ENCODE measurements around the gene DENND2C.

The DENND2C gene

DNA sequence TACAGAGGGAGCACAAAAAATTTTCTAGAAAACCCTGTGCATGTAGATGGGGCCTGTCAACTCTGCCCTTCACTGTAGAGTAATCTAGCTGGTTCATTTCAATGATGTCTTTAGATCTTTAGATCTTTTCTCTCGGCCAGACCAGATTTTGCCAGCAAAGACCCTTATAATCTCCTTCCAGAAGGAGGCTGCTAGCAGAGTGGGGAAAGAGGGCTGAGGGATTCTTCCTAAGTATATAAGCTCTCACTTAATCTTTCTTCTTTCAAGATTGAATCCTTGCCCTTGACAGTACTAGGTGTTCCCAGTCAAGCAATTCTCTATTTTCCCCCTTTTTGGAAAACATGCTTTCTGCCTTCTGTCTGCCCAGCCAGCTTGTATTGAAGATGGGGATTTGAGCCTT lies 122.8 kb downstream of the DENND2C start:
- H3K36me3 ChIP-seq (ENCODE audit: insufficient read depth, low read length): no peaks in the 10 kb centered on the region
- ATAC-seq (ENCODE audit: insufficient read depth, low read depth): no peak
- H3K27ac ChIP-seq (ENCODE audit: low read length): no peak overlapping the region
- H4K20me1 ChIP-seq (ENCODE audit: insufficient read depth, low read length): no peaks in the 10 kb centered on the region
- no peak overlapping the region for H3K4me2 ChIP-seq (ENCODE audit: insufficient read depth, low read length)
- no peak overlapping the region for H3K9ac ChIP-seq (ENCODE audit: low read depth, low read length)
- no peaks in the 10 kb centered on the region for H3K9me3 ChIP-seq (ENCODE audit: insufficient read depth, low read length, severe bottlenecking)
- no peak overlapping the region for H3K4me3 ChIP-seq (ENCODE audit: low read depth in 1 of 2, low read length in 2 of 2)
- no peak for TF ChIP-seq EZH2 (IDR thresholded peaks at IDR 0.05; ENCODE audit: borderline replicate concordance, low read depth, low read length, severe bottlenecking)
- TF ChIP-seq, protein P1, sequence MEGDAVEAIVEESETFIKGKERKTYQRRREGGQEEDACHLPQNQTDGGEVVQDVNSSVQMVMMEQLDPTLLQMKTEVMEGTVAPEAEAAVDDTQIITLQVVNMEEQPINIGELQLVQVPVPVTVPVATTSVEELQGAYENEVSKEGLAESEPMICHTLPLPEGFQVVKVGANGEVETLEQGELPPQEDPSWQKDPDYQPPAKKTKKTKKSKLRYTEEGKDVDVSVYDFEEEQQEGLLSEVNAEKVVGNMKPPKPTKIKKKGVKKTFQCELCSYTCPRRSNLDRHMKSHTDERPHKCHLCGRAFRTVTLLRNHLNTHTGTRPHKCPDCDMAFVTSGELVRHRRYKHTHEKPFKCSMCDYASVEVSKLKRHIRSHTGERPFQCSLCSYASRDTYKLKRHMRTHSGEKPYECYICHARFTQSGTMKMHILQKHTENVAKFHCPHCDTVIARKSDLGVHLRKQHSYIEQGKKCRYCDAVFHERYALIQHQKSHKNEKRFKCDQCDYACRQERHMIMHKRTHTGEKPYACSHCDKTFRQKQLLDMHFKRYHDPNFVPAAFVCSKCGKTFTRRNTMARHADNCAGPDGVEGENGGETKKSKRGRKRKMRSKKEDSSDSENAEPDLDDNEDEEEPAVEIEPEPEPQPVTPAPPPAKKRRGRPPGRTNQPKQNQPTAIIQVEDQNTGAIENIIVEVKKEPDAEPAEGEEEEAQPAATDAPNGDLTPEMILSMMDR (IDR thresholded peaks at IDR 0.05; ENCODE audit: borderline replicate concordance, extremely low read depth, low read length, poor library complexity, severe bottlenecking): no peak
- DNase-seq: no peak
- no peaks in the 10 kb centered on the region for H3K79me2 ChIP-seq (ENCODE audit: insufficient read depth, low read length)
- no peaks in the 10 kb centered on the region for H3K27me3 ChIP-seq (ENCODE audit: insufficient read depth, low read length, poor library complexity)
- no peak overlapping the region for H2AFZ ChIP-seq (ENCODE audit: low read depth, low read length)
- no peaks in the 10 kb centered on the region for H3K4me1 ChIP-seq (ENCODE audit: insufficient read depth, low read length)

DNA sequence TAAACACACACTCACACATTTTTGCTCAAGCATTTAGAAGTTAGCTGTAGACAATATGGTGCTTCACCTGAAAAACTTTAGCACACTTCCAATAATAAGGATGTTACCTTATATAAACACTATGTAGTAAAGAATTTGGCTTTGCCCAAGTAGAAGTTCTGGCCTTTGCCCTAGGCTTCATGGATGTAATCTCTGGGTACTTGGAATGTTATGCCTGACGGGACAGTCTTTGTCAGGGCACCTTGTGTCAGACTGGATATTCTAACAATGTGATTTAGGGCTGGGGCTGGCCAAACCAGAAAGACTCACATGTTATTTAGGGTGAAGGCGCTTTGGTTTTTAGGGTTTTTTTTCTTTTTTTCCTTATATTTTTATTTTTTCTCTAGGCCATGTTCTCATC lies 124.1 kb downstream of the DENND2C start:
- Histone ChIP-seq H3K4me3 (ENCODE audit: low read depth in 1 of 2, low read length in 2 of 2) (no peak overlapping the region), H2AFZ (ENCODE audit: low read depth, low read length) (no peak overlapping the region), H3K27me3 (ENCODE audit: insufficient read depth, low read length, poor library complexity) (no peaks in the 10 kb centered on the region), H4K20me1 (ENCODE audit: insufficient read depth, low read length) (no peaks in the 10 kb centered on the region), H3K79me2 (ENCODE audit: insufficient read depth, low read length) (no peaks in the 10 kb centered on the region), H3K4me2 (ENCODE audit: insufficient read depth, low read length) (no peak overlapping the region), H3K27ac (ENCODE audit: low read length) (no peak overlapping the region), H3K4me1 (ENCODE audit: insufficient read depth, low read length) (no peaks in the 10 kb centered on the region), H3K9ac (ENCODE audit: low read depth, low read length) (no peak overlapping the region), H3K9me3 (ENCODE audit: insufficient read depth, low read length, severe bottlenecking) (no peaks in the 10 kb centered on the region), H3K36me3 (ENCODE audit: insufficient read depth, low read length) (no peaks in the 10 kb centered on the region)
- no peak for DNase-seq
- ATAC-seq (ENCODE audit: insufficient read depth, low read depth): no peak
- no peak for TF ChIP-seq EZH2 (IDR thresholded peaks at IDR 0.05; ENCODE audit: borderline replicate concordance, low read depth, low read length, severe bottlenecking)
- TF ChIP-seq, protein P1 (IDR thresholded peaks at IDR 0.05; ENCODE audit: borderline replicate concordance, extremely low read depth, low read length, poor library complexity, severe bottlenecking): no peak

DNA sequence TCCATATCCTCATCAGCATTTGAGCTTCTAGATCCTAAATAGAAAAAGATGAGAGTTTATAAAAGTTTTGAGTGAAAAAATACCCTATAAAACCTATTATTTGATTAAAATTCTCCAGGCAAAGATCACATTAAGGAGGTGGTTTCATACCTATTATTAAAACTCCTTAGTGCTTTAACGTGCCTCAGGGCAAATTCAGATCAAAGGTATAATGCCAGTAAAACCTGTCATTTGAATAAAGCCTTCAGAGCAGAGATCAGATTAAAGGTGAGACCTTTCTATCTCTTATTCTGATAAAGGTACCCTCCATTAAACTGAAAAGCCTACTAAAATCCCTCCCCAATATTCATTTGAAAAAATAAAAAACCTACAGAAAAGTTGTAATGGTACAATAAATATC lies 124.5 kb downstream of the DENND2C start:
- Histone ChIP-seq H3K4me3 (ENCODE audit: low read depth in 1 of 2, low read length in 2 of 2) (no peak overlapping the region), H3K4me2 (ENCODE audit: insufficient read depth, low read length) (no peak overlapping the region), H3K27me3 (ENCODE audit: insufficient read depth, low read length, poor library complexity) (no peaks in the 10 kb centered on the region), H3K27ac (ENCODE audit: low read length) (no peak overlapping the region), H3K79me2 (ENCODE audit: insufficient read depth, low read length) (no peaks in the 10 kb centered on the region), H2AFZ (ENCODE audit: low read depth, low read length) (no peak overlapping the region), H3K4me1 (ENCODE audit: insufficient read depth, low read length) (no peaks in the 10 kb centered on the region), H3K9me3 (ENCODE audit: insufficient read depth, low read length, severe bottlenecking) (no peaks in the 10 kb centered on the region), H4K20me1 (ENCODE audit: insufficient read depth, low read length) (no peaks in the 10 kb centered on the region), H3K9ac (ENCODE audit: low read depth, low read length) (no peak overlapping the region), H3K36me3 (ENCODE audit: insufficient read depth, low read length) (no peaks in the 10 kb centered on the region)
- TF ChIP-seq, protein P1 (IDR thresholded peaks at IDR 0.05; ENCODE audit: borderline replicate concordance, extremely low read depth, low read length, poor library complexity, severe bottlenecking): no peak
- TF ChIP-seq EZH2 (IDR thresholded peaks at IDR 0.05; ENCODE audit: borderline replicate concordance, low read depth, low read length, severe bottlenecking): no peak
- ATAC-seq (ENCODE audit: insufficient read depth, low read depth) (no peak), DNase-seq (no peak)

DNA sequence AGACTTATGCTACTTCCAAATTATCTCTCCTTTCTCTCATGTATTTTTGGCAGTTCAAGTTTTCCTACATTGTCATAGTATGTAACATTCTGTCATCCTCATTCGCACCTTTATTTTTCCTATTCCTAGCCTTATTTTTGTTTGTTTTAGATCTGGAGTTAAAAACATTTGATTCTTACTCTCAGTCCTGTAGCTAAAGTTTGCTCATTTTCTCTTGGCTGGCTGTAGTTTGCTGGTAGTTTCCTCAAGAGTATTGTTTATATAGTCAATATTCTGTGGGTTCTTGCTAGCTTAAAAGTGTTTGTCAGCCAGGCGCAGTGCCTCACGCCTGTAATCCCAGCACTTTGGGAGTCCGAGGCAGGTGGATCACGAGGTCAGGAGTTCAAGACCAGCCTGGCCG lies 129.0 kb downstream of the DENND2C start:
- Histone ChIP-seq H3K27me3 (ENCODE audit: insufficient read depth, low read length, poor library complexity) (no peaks in the 10 kb centered on the region), H3K79me2 (ENCODE audit: insufficient read depth, low read length) (no peaks in the 10 kb centered on the region), H4K20me1 (ENCODE audit: insufficient read depth, low read length) (no peaks in the 10 kb centered on the region), H3K27ac (ENCODE audit: low read length) (no peak overlapping the region), H3K36me3 (ENCODE audit: insufficient read depth, low read length) (no peaks in the 10 kb centered on the region), H3K4me3 (ENCODE audit: low read depth in 1 of 2, low read length in 2 of 2) (no peak overlapping the region), H3K4me2 (ENCODE audit: insufficient read depth, low read length) (no peak overlapping the region), H2AFZ (ENCODE audit: low read depth, low read length) (no peak overlapping the region), H3K4me1 (ENCODE audit: insufficient read depth, low read length) (no peaks in the 10 kb centered on the region), H3K9me3 (ENCODE audit: insufficient read depth, low read length, severe bottlenecking) (no peaks in the 10 kb centered on the region), H3K9ac (ENCODE audit: low read depth, low read length) (no peak overlapping the region)
- ATAC-seq (ENCODE audit: insufficient read depth, low read depth): no peak
- TF ChIP-seq EZH2 (IDR thresholded peaks at IDR 0.05; ENCODE audit: borderline replicate concordance, low read depth, low read length, severe bottlenecking): no peak
- TF ChIP-seq, protein P1 (IDR thresholded peaks at IDR 0.05; ENCODE audit: borderline replicate concordance, extremely low read depth, low read length, poor library complexity, severe bottlenecking): no peak
- no peak for DNase-seq

Measured in DND-41 (cell line).